Activated CD4-positive, alpha-beta T cell treated with anti-CD3 and anti-CD28 coated beads for 36 hours (primary cell): ENCODE measurements around the gene CGB2. TPM values are rescaled to one million over a fixed set of nuclear protein-coding genes. Genes with fewer than 3 reads are reported as not detected.
"Not testable (repeated sequence)": the region's sequence is repeated elsewhere in the genome, so short reads cannot be mapped to it uniquely, and the experiment has no call there.

ENCODE experiments used
- ATAC-seq: fragments of 200-7000 bp; cut with Tn5 transposase; one replicate; pipeline ENCODE4 v1.10.0; 2021; ENCODE audit warnings: mild to moderate bottlenecking, moderate library complexity
- CTCF ChIA-PET: fragments of 350-600 bp; sonication (Branson Sonifier 250); formaldehyde crosslinking; loops from one replicate; lab custom pipeline; 2021; ENCODE audit warnings: antibody characterized with exemption; lab: Charles Lee
- POLR2A ChIA-PET: fragments of 350-600 bp; sonication (Branson Sonifier 250); formaldehyde crosslinking; loops from one replicate; lab custom pipeline; 2021; ENCODE audit warnings: antibody characterized with exemption, inconsistent platforms; lab: Charles Lee
- DNase-seq: peaks from one replicate; pipeline ENCODE4 v3.0.0-alpha.2; 2020
- H3K27ac Mint-ChIP-seq: one replicate; pipeline ENCODE4 v1.8.0; 2021; ENCODE audit warnings: mixed read lengths
- H3K27me3 Mint-ChIP-seq: one replicate; pipeline ENCODE4 v1.8.0; 2021; ENCODE audit warnings: mixed read lengths
- H3K36me3 Mint-ChIP-seq: one replicate; pipeline ENCODE4 v1.8.0; 2021; ENCODE audit warnings: low read depth, mixed read lengths
- H3K4me1 Mint-ChIP-seq: one replicate; pipeline ENCODE4 v1.8.0; 2021; ENCODE audit warnings: mixed read lengths
- H3K4me3 Mint-ChIP-seq: one replicate; pipeline ENCODE4 v1.8.0; 2021; ENCODE audit warnings: mild to moderate bottlenecking, moderate library complexity, mixed read lengths
- H3K9me3 Mint-ChIP-seq: one replicate; pipeline ENCODE4 v1.8.0; 2021; ENCODE audit warnings: low read depth, mixed read lengths
- intact Hi-C, 2 experiments: fragments of 100-400 bp; cut with DNase I in 1 of 2; cut with micrococcal nuclease in 1 of 2; formaldehyde crosslinking; loops; one replicate each; pipeline versions ENCODE4 v1.14.2 to v1.15.1; 2022 to 2024; cut with DNase I, micrococcal nuclease
- total RNA-seq, 2 experiments: library from RNA; stranded (reverse); gene quantifications; one replicate each; pipeline ENCODE4 v1.2.3, GENCODE V29; 2021

CGB2 gene
- total RNA-seq, 2 experiments from 2014 or later, result 0.43 TPM; not detected in 1

- POLR2A ChIA-PET, result interaction anchor here (0.6 to 0.7 kb wide), 2 partner anchors 291 to 305 kb away, joined by 3 to 4 read pairs; no protein-coding TSS in a partner anchor
- Mint-ChIP-seq H3K4me3 (peak overlapping the region; percentile 56), H3K27me3 (peaks cover 35% of the 10 kb centered on the region), H3K4me1 (peaks cover 20% of the 10 kb centered on the region)
- intact Hi-C loops, result loop anchor here in 1 of 2 experiments (2.0 to 5.0 kb wide), 2 partner anchors 58 to 95 kb away; partner anchors contain the start of gene LIN7B
- not testable (repeated sequence) for H3K9me3 Mint-ChIP-seq, DNase-seq, H3K36me3 Mint-ChIP-seq, H3K27ac Mint-ChIP-seq
- ATAC-seq, result peak; percentile 8
- CTCF ChIA-PET, result interaction anchor here (0.9 to 1.6 kb wide), 5 partner anchors 8 to 64 kb away, joined by 3 to 11 read pairs (median 3); partner anchors contain the start of genes GYS1, NTF4 and RUVBL2
Observed at GRCh38 chr19:49056902-49057596, 25.4 kb downstream of the CGB2 start.

GRCh38 chr19:49057636-49058234 is 26.0 kb downstream of the CGB2 start, which contains the start of gene CGB7:
Gene CGB7, minus strand, starts transcription at chr19:49057749. Its CDS starts 2,374 bp downstream, at chr19:49055375.
- intact Hi-C loops, result loop anchor here in 1 of 2 experiments (2.0 to 5.0 kb wide), 2 partner anchors 57 to 95 kb away; partner anchors contain the start of gene LIN7B
- H3K36me3 Mint-ChIP-seq, result no peaks in the 10 kb centered on the region
- POLR2A ChIA-PET, result no interaction called here
- H3K4me1 Mint-ChIP-seq, result peaks cover 20% of the 10 kb centered on the region
- H3K9me3 Mint-ChIP-seq, result no peaks in the 10 kb centered on the region
- H3K27ac Mint-ChIP-seq, result no peak within 1 kb of the TSS
- peak within 1 kb of the TSS; percentile 56 for H3K4me3 Mint-ChIP-seq
- peak; percentile 64 for DNase-seq
- CTCF ChIA-PET, result interaction anchor here (1.3 to 2.0 kb wide), 3 partner anchors 17 to 89 kb away, joined by 3 to 5 read pairs (median 5); partner anchors contain the start of genes GYS1 and RUVBL2
- peaks cover 35% of the 10 kb centered on the region for H3K27me3 Mint-ChIP-seq
- peak; percentile 33 for ATAC-seq

- peak; percentile 37 for ATAC-seq
Observed at GRCh38 chr19:49058562-49058961, 26.9 kb downstream of the CGB2 start.

GRCh38 chr19:49059053-49059452 is 27.4 kb downstream of the CGB2 start:
- H3K27me3 Mint-ChIP-seq, result peaks cover 40% of the 10 kb centered on the region

More at GRCh38 chr19:49058562-49058961, 26.9 kb downstream of the CGB2 start:
- Mint-ChIP-seq H3K27me3 (peaks cover 39% of the 10 kb centered on the region), H3K36me3 (no peaks in the 10 kb centered on the region), H3K4me3 (no peak overlapping the region), H3K27ac (no peak overlapping the region), H3K9me3 (no peaks in the 10 kb centered on the region), H3K4me1 (peaks cover 20% of the 10 kb centered on the region)
- DNase-seq, result peak; percentile 66
- ChIA-PET POLR2A (no interaction called here), CTCF (interaction anchor here (1.3 to 2.0 kb wide), 3 partner anchors 7 to 88 kb away, joined by 3 to 5 read pairs (median 4); partner anchors contain the start of genes GYS1 and RUVBL2)
- intact Hi-C loops, result loop anchor here in 1 of 2 experiments (5.0 kb wide), 1 partner anchor 94 kb away; no protein-coding TSS in a partner anchor

GRCh38 chr19:49061000-49061399 is 29.3 kb downstream of the CGB2 start:
- Mint-ChIP-seq H3K9me3 (no peaks in the 10 kb centered on the region), H3K36me3 (no peaks in the 10 kb centered on the region), H3K27me3 (peaks cover 52% of the 10 kb centered on the region), H3K4me3 (no peak overlapping the region), H3K27ac (no peak overlapping the region), H3K4me1 (peaks cover 20% of the 10 kb centered on the region)
- ChIA-PET POLR2A (interaction anchor here (0.6 kb wide), 1 partner anchor 134 kb away, joined by 4 read pairs; no protein-coding TSS in a partner anchor), CTCF (interaction anchor here (1.3 to 1.7 kb wide), 3 partner anchors 9 to 138 kb away, joined by 4 to 8 read pairs (median 5); no protein-coding TSS in a partner anchor)
- intact Hi-C loops, result no loop called here
- no peak for DNase-seq
- no peak for ATAC-seq

More at GRCh38 chr19:49059053-49059452, 27.4 kb downstream of the CGB2 start:
- ChIA-PET POLR2A (no interaction called here), CTCF (interaction anchor here (1.3 to 2.0 kb wide), 2 partner anchors 8 to 66 kb away, joined by 4 to 5 read pairs; partner anchors contain the start of genes GYS1 and RUVBL2)
- no peak overlapping the region for H3K27ac Mint-ChIP-seq
- intact Hi-C loops, result loop anchor here in 1 of 2 experiments (5.0 kb wide), 1 partner anchor 93 kb away; no protein-coding TSS in a partner anchor
- ATAC-seq, result no peak
- H3K4me1 Mint-ChIP-seq, result peaks cover 20% of the 10 kb centered on the region
- no peaks in the 10 kb centered on the region for H3K36me3 Mint-ChIP-seq
- no peak for DNase-seq
- no peak overlapping the region for H3K4me3 Mint-ChIP-seq
- H3K9me3 Mint-ChIP-seq, result no peaks in the 10 kb centered on the region

GRCh38 chr19:49061445-49061844 is 29.8 kb downstream of the CGB2 start:
- intact Hi-C loops, result no loop called here
- ATAC-seq (no peak), DNase-seq (no peak)
- POLR2A ChIA-PET, result no interaction called here
- H3K36me3 Mint-ChIP-seq, result no peaks in the 10 kb centered on the region
- no peaks in the 10 kb centered on the region for H3K9me3 Mint-ChIP-seq
- H3K27ac Mint-ChIP-seq, result no peak overlapping the region
- peaks cover 56% of the 10 kb centered on the region for H3K27me3 Mint-ChIP-seq
- H3K4me1 Mint-ChIP-seq, result peaks cover 17% of the 10 kb centered on the region
- H3K4me3 Mint-ChIP-seq, result no peak overlapping the region
- CTCF ChIA-PET, result interaction anchor here (1.4 to 1.7 kb wide), 2 partner anchors 9 to 137 kb away, joined by 5 to 8 read pairs; no protein-coding TSS in a partner anchor

GRCh38 chr19:49064029-49064629 is 32.4 kb downstream of the CGB2 start:
- intact Hi-C loops, result no loop called here
- POLR2A ChIA-PET, result no interaction called here
- CTCF ChIA-PET, result interaction anchor here (1.6 kb wide), 1 partner anchor 8 kb away, joined by 3 read pairs; no protein-coding TSS in a partner anchor

GRCh38 chr19:49064768-49065611 is 33.3 kb downstream of the CGB2 start, which contains the start of gene NTF4:
Gene NTF4, minus strand, starts transcription at chr19:49064818. Its CDS starts 2,821 bp downstream, at chr19:49061997.
- H3K4me3 Mint-ChIP-seq, result no peak within 1 kb of the TSS
- intact Hi-C loops, result no loop called here
- H3K36me3 Mint-ChIP-seq, result no peaks in the 10 kb centered on the region
- CTCF ChIA-PET, result interaction anchor here (1.6 kb wide), 1 partner anchor 9 kb away, joined by 3 read pairs; no protein-coding TSS in a partner anchor
- H3K27ac Mint-ChIP-seq, result no peak within 1 kb of the TSS
- ATAC-seq, result peak; percentile 36
- POLR2A ChIA-PET, result interaction anchor here (0.6 kb wide), 1 partner anchor 257 kb away, joined by 5 read pairs; no protein-coding TSS in a partner anchor
- peak; percentile 32 for DNase-seq
- H3K9me3 Mint-ChIP-seq, result no peaks in the 10 kb centered on the region
- H3K4me1 Mint-ChIP-seq, result no peaks in the 10 kb centered on the region
- H3K27me3 Mint-ChIP-seq, result peaks cover 51% of the 10 kb centered on the region

More at GRCh38 chr19:49064029-49064629, 32.4 kb downstream of the CGB2 start:
- no peaks in the 10 kb centered on the region for H3K9me3 Mint-ChIP-seq
- H3K27me3 Mint-ChIP-seq, result peaks cover 50% of the 10 kb centered on the region
- DNase-seq, result no peak
- no peak overlapping the region for H3K4me3 Mint-ChIP-seq
- H3K4me1 Mint-ChIP-seq, result no peaks in the 10 kb centered on the region
- ATAC-seq, result no peak
- H3K27ac Mint-ChIP-seq, result no peak overlapping the region
- no peaks in the 10 kb centered on the region for H3K36me3 Mint-ChIP-seq

GRCh38 chr19:49065905-49066512 is 34.3 kb downstream of the CGB2 start:
- POLR2A ChIA-PET, result no interaction called here
- Mint-ChIP-seq H3K4me1 (no peaks in the 10 kb centered on the region), H3K27me3 (peaks cover 53% of the 10 kb centered on the region), H3K9me3 (no peaks in the 10 kb centered on the region), H3K27ac (no peak overlapping the region), H3K36me3 (no peaks in the 10 kb centered on the region), H3K4me3 (no peak overlapping the region)
- intact Hi-C loops, result no loop called here
- CTCF ChIA-PET, result interaction anchor here (1.0 to 1.6 kb wide), 2 partner anchors 10 to 32 kb away, joined by 3 read pairs; no protein-coding TSS in a partner anchor
- DNase-seq (no peak), ATAC-seq (no peak)
